Pericardium fibroblast (primary cell): Measurements from ENCODE around the gene ZMYND11. TPM values are rescaled to one million over a fixed set of nuclear protein-coding genes. Genes with fewer than 3 reads are reported as not detected.

Experiments
- total RNA-seq: library from RNA; depleted of rRNA; stranded (reverse); fragments of >200 nt; gene quantifications from 2 replicates; pipeline ENCODE4 v1.2.3, GENCODE V29; 2015

The ZMYND11 gene
- 30.7 and 33.5 TPM in 2 replicates for total RNA-seq

DNA sequence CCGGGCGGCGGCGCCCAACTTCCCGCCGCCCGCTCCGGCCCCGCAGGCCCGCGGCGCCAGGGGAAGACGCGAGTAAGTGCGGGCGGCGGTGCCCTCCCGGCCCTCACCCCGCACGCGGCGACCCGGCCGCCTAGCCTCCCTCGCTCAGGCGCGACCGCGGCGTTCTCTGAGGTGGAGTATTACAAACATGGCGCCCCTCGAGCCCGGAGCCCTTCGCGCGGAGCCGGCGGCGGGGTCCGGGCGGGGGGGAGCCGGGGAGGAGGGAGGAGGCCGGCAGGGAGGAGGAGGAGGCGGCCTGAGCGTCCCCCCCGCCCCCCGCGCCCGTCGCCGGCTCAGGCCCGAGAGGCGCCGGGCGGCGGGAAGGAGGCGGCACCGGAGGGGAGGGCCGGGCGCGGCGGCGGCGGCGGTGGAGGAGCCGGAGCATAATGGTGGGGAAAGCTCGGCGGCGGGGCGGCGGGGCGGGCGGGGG is at the start of gene ZMYND11:
TSS of gene ZMYND11 (plus strand) at position 324 of the 469 bp plus-strand sequence. CDS start 44,558 bp downstream, outside the sequence.

Other genes starting within 250 kb of the ZMYND11 start
- not detected in 2 replicates for gene TUBB8, start 86.2 kb upstream of the ZMYND11 start, total RNA-seq